K562 (cell line): ENCODE results near the gene SUPT5H. TPM values are rescaled to one million over a fixed set of nuclear protein-coding genes. Genes with fewer than 3 reads are reported as not detected.

Experiments used
- ETS2 ChIP-seq: IDR thresholded peaks from 2 replicates; pipeline ENCODE4 v1.6.1; 2016; ENCODE audit warnings: borderline replicate concordance, missing genetic modification characterization, mild to moderate bottlenecking, moderate library complexity, missing compliant biosample characterization; ENCODE audit not compliant: poor library complexity, severe bottlenecking
- HCFC1 ChIP-seq: IDR thresholded peaks from 2 replicates; pipeline ENCODE4 v1.6.1; 2012; ENCODE audit warnings: low read depth, low read length, improper control_type of control experiment
- LEF1 ChIP-seq: fragments of 450-650 bp; IDR thresholded peaks from 2 replicates; pipeline ENCODE4 v1.6.1; 2016; ENCODE audit warnings: mild to moderate bottlenecking
- NR4A1 ChIP-seq, 2 experiments: fragments of 250-450 bp in 1 of 2; fragments of 450-650 bp in 1 of 2; sonication (Bioruptor Pico) in 1 of 2; IDR thresholded peaks; 2 replicates each; pipeline versions ENCODE4 v1.4.0 to v1.6.1; 2016 to 2020; ENCODE audit warnings: mild to moderate bottlenecking in 2 of 2, missing compliant biosample characterization in 1 of 2, missing genetic modification characterization in 1 of 2, moderate library complexity in 1 of 2
- TAF1 ChIP-seq: IDR thresholded peaks from 2 replicates; pipeline ENCODE4 v1.6.1; 2011; ENCODE audit warnings: mild to moderate bottlenecking, low read length, moderate library complexity; ENCODE audit not compliant: insufficient read depth, control insufficient read depth, severe bottlenecking; ENCODE audit errors: extremely low read depth
- TCF7 ChIP-seq: sonication (generic); IDR thresholded peaks from 2 replicates; pipeline ENCODE4 v1.6.1; 2016; ENCODE audit warnings: antibody characterized with exemption, borderline replicate concordance
- XRCC3 ChIP-seq: fragments of 450-650 bp; IDR thresholded peaks from 2 replicates; pipeline ENCODE4 v1.6.1; 2017; ENCODE audit warnings: mild to moderate bottlenecking, moderate library complexity
- polyA plus RNA-seq, 8 experiments: library from polyadenylated mRNA; depleted of rRNA in 4 of 8; stranded (reverse) in 5 of 8; unstranded in 3 of 8; fragments of >200 nt; fragmentation: Nextera tagmentation in 2 of 8; fragmentation: Illumina TruSeq in 1 of 8; extraction: Ambion mirVana in 2 of 8; extraction: Trizol in 1 of 8; gene quantifications; 2 replicates each; pipeline versions ENCODE4 v1.2.1 to v1.2.3, GENCODE V29; 2011 to 2014; ENCODE audit warnings: inconsistent platforms in 1 of 8, missing spikeins in 1 of 8
- total RNA-seq, 7 experiments: library from RNA; depleted of rRNA in 6 of 7; stranded (reverse); fragments of >200 nt in 6 of 7; fragmentation: Illumina TruSeq in 2 of 7; extraction: Trizol in 2 of 7; gene quantifications; 2 replicates each; pipeline versions ENCODE4 v1.2.1 to v1.2.3, GENCODE V29; 2011 to 2021; ENCODE audit warnings: low replicate concordance in 1 of 7
- TF ChIP-seq, protein P1 (sequence below): fragments of 250-450 bp; sonication (Bioruptor Pico); IDR thresholded peaks from 2 replicates; pipeline ENCODE4 v1.5.0; 2021; ENCODE audit warnings: mild to moderate bottlenecking, borderline replicate concordance
- TF ChIP-seq, protein P2 (sequence below): fragments of 250-450 bp; sonication (Bioruptor Pico); IDR thresholded peaks from 2 replicates; pipeline ENCODE4 v1.9.0; 2021; ENCODE audit warnings: mild to moderate bottlenecking, inconsistent platforms
- TF ChIP-seq, protein P3 (sequence below): fragments of 200-800 bp; sonication (Bioruptor generic); IDR thresholded peaks from 2 replicates; pipeline ENCODE4 v1.6.1; 2016; ENCODE audit warnings: missing genetic modification characterization, missing compliant biosample characterization
- TF ChIP-seq, protein P4 (sequence below), 2 experiments: fragments of 450-650 bp; IDR thresholded peaks; 2 replicates each; pipeline ENCODE4 v1.6.1; 2016

The SUPT5H gene
- total and polyA plus RNA-seq, 9 of the 15 experiments (the other 6 are each of a cell fraction or from before 2014, with no cell fraction given), result 13.3 to 85.9 (median 35.9) TPM

DNA sequence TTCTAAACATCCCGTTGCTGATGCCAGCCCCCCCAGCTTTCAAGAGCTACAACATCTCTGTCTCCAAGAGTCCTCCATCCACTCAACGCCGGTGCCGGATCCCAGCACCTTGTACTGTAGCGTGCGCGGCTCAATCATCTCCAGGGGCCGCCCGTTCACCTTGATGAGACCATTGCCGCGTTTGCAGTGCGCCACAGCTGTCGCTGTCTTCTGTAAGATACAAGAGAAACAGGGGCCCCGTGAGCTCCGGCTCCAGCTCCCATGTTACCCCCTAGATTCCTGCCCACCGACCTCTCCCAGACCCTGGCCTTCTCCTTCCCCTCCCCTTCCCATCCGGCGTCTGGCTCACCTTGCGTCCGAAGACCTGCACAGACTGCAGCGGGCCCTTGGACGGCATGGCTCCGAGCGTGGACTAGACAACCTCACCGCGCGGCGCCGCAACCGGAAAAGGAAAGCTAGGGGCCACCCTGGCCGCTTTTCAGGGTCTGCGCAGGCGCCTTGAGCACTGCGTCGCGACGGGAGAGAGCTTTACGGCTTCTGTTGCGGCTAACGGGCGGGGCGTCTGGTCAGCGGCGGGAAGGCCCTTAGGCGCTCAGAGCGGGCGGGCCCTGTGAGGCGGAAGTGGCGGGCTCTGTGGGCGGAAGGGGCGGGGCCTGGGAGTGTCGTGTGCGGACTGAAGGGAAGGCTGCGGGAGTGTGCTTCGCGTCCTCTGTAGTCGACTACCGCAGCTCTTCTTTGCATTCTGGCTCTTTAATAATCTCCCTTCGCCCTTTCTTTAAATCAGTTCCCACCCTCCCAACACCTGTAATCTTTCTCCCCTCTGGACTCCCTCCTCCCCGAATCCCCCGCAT lies 9.7 kb upstream of the SUPT5H start, which contains the start of gene RPS16 (continued):
- TF ChIP-seq, protein P1, sequence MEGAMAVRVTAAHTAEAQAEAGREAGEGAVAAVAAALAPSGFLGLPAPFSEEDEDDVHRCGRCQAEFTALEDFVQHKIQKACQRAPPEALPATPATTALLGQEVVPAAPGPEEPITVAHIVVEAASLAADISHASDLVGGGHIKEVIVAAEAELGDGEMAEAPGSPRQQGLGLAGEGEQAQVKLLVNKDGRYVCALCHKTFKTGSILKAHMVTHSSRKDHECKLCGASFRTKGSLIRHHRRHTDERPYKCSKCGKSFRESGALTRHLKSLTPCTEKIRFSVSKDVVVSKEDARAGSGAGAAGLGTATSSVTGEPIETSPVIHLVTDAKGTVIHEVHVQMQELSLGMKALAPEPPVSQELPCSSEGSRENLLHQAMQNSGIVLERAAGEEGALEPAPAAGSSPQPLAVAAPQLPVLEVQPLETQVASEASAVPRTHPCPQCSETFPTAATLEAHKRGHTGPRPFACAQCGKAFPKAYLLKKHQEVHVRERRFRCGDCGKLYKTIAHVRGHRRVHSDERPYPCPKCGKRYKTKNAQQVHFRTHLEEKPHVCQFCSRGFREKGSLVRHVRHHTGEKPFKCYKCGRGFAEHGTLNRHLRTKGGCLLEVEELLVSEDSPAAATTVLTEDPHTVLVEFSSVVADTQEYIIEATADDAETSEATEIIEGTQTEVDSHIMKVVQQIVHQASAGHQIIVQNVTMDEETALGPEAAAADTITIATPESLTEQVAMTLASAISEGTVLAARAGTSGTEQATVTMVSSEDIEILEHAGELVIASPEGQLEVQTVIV (CRISPR knock-in tag), result peak; percentile 97
- TF ChIP-seq HCFC1 (peak; percentile 66), LEF1 (peak; percentile 17; the same call in 1 of the 2 replicates), XRCC3 (no peak), TCF7 (no peak; the same call in 1 of the 2 replicates), ETS2 (tag) (no peak), TAF1 (peak; percentile 99), NR4A1 (CRISPR knock-in tag; IDR thresholded peaks at IDR 0.05) (0 out of 2 replicates have a peak, but pooled peaks have one; percentile 70), NR4A1 (tag; IDR thresholded peaks at IDR 0.05) (no peak)
- TF ChIP-seq, protein P2, sequence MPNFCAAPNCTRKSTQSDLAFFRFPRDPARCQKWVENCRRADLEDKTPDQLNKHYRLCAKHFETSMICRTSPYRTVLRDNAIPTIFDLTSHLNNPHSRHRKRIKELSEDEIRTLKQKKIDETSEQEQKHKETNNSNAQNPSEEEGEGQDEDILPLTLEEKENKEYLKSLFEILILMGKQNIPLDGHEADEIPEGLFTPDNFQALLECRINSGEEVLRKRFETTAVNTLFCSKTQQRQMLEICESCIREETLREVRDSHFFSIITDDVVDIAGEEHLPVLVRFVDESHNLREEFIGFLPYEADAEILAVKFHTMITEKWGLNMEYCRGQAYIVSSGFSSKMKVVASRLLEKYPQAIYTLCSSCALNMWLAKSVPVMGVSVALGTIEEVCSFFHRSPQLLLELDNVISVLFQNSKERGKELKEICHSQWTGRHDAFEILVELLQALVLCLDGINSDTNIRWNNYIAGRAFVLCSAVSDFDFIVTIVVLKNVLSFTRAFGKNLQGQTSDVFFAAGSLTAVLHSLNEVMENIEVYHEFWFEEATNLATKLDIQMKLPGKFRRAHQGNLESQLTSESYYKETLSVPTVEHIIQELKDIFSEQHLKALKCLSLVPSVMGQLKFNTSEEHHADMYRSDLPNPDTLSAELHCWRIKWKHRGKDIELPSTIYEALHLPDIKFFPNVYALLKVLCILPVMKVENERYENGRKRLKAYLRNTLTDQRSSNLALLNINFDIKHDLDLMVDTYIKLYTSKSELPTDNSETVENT (CRISPR knock-in tag), result peak; percentile 24; the same call in 1 of the 2 replicates
- TF ChIP-seq, protein P3, sequence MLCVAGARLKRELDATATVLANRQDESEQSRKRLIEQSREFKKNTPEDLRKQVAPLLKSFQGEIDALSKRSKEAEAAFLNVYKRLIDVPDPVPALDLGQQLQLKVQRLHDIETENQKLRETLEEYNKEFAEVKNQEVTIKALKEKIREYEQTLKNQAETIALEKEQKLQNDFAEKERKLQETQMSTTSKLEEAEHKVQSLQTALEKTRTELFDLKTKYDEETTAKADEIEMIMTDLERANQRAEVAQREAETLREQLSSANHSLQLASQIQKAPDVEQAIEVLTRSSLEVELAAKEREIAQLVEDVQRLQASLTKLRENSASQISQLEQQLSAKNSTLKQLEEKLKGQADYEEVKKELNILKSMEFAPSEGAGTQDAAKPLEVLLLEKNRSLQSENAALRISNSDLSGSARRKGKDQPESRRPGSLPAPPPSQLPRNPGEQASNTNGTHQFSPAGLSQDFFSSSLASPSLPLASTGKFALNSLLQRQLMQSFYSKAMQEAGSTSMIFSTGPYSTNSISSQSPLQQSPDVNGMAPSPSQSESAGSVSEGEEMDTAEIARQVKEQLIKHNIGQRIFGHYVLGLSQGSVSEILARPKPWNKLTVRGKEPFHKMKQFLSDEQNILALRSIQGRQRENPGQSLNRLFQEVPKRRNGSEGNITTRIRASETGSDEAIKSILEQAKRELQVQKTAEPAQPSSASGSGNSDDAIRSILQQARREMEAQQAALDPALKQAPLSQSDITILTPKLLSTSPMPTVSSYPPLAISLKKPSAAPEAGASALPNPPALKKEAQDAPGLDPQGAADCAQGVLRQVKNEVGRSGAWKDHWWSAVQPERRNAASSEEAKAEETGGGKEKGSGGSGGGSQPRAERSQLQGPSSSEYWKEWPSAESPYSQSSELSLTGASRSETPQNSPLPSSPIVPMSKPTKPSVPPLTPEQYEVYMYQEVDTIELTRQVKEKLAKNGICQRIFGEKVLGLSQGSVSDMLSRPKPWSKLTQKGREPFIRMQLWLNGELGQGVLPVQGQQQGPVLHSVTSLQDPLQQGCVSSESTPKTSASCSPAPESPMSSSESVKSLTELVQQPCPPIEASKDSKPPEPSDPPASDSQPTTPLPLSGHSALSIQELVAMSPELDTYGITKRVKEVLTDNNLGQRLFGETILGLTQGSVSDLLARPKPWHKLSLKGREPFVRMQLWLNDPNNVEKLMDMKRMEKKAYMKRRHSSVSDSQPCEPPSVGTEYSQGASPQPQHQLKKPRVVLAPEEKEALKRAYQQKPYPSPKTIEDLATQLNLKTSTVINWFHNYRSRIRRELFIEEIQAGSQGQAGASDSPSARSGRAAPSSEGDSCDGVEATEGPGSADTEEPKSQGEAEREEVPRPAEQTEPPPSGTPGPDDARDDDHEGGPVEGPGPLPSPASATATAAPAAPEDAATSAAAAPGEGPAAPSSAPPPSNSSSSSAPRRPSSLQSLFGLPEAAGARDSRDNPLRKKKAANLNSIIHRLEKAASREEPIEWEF (CRISPR knock-in tag), result no peak
- TF ChIP-seq, protein P4, sequence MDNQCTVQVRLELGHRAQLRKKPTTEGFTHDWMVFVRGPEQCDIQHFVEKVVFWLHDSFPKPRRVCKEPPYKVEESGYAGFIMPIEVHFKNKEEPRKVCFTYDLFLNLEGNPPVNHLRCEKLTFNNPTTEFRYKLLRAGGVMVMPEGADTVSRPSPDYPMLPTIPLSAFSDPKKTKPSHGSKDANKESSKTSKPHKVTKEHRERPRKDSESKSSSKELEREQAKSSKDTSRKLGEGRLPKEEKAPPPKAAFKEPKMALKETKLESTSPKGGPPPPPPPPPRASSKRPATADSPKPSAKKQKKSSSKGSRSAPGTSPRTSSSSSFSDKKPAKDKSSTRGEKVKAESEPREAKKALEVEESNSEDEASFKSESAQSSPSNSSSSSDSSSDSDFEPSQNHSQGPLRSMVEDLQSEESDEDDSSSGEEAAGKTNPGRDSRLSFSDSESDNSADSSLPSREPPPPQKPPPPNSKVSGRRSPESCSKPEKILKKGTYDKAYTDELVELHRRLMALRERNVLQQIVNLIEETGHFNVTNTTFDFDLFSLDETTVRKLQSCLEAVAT (IDR thresholded peaks at IDR 0.05), result peak in 1 of 2 experiments; percentile 76; a peak in 2 of 4 replicates
